ENCODE measurements around the gene AFM.

The AFM gene

DNA sequence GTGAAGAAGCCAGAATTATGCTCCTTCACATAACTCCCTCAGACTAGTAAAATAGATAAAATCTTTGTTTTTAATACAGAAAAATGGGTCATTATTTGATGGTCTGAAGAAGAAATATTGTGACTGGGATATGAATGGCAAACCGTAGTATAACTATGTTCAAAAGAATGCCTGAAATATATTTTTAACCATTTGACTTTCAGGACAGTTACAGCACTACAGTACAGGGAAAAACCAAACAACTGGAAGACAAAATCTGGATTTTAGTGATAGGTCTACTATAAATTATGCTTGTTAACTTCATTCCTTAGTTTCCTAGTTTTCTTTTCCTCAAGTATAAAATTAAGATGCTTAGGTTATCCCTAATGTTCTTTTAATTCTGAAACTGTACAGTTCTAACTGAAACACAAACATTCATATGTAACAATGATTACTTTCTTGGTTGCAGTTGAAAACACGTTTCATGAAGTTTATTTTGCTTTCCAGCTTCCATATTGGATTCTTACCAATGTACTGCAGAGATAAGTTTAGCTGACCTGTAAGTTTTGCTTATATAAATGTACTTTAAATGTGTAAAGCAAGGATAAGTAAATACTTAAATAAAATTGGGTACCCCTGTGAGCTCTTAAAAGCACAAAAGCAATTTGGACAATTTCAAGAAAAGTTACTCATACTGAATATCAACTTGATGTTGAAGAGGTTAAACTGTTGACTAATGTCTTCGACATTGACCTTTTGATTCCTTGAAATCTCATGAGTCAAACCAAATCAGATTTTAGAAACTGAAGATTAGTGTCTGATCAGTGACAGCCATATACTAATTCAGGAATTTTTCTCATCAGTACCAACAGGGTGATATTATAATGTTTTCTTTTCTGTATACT, 44.6 kb upstream of the AFM start:
- TF ChIP-seq, protein P1, sequence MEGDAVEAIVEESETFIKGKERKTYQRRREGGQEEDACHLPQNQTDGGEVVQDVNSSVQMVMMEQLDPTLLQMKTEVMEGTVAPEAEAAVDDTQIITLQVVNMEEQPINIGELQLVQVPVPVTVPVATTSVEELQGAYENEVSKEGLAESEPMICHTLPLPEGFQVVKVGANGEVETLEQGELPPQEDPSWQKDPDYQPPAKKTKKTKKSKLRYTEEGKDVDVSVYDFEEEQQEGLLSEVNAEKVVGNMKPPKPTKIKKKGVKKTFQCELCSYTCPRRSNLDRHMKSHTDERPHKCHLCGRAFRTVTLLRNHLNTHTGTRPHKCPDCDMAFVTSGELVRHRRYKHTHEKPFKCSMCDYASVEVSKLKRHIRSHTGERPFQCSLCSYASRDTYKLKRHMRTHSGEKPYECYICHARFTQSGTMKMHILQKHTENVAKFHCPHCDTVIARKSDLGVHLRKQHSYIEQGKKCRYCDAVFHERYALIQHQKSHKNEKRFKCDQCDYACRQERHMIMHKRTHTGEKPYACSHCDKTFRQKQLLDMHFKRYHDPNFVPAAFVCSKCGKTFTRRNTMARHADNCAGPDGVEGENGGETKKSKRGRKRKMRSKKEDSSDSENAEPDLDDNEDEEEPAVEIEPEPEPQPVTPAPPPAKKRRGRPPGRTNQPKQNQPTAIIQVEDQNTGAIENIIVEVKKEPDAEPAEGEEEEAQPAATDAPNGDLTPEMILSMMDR (IDR thresholded peaks at IDR 0.05) = no peak

DNA sequence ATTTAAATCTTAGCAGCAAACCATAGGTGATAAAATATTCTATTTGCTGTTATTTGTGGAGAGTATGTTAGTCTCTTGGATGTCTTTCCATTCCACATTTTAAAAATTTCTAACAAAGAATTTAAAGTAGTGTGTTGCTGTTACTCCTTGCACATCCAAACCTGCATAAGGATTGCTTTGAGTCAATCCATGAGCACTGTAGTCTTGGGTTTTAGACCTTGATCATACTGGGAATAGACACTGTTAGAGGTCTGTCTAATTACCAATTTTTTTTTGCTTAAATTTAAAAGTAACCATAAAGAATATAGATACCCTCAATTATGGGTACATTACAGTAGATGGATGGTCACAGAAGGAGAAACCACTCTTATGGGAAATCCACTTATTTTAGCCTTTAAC, 44.0 kb upstream of the AFM start:
- TF ChIP-seq, protein P1 (IDR thresholded peaks at IDR 0.05) = no peak

DNA sequence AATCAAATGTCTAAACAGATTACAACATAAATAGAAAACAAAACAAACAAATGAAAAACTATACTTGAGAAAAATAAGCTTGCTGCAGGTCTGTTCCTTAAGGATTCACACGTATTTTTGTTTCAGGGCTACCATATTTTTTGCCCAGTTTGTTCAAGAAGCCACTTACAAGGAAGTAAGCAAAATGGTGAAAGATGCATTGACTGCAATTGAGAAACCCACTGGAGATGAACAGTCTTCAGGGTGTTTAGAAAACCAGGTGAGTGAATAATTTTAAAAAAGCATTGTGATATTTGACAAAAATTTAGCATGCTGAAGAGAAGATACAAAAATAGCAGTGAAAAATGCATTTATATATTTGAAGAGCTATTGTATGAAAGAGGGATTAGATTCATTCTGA, 43.5 kb upstream of the AFM start:
- TF ChIP-seq, protein P1 (IDR thresholded peaks at IDR 0.05) = no peak

DNA sequence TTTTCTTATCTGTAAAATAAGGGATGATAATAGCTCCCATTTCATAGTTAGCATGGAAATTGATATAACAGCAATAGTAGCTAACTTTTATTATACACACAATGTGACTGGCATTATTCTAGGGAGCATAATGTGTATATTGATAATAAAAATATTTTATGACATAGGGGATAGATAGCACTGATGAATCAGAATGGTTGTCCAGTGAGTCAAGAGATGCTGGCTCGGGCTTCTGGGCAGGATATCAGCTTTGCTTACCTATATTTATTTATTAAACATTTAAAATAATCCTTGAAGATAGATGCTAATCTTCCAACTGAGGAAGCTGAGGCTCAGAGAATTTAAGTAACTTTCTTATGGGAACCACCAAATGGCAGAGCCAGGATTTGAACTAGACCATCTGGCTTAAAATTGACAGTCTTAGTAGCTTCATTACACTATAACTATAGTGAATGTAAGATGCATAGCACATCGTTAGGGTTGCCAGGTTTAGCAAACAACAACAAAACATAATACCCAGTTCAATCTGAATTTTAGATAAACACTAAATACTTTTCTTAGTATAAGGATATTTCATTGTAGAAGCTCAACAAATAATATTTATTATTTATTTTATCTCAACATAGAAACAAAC, 42.8 kb upstream of the AFM start:
- TF ChIP-seq, protein P1 (IDR thresholded peaks at IDR 0.05) = no peak

DNA sequence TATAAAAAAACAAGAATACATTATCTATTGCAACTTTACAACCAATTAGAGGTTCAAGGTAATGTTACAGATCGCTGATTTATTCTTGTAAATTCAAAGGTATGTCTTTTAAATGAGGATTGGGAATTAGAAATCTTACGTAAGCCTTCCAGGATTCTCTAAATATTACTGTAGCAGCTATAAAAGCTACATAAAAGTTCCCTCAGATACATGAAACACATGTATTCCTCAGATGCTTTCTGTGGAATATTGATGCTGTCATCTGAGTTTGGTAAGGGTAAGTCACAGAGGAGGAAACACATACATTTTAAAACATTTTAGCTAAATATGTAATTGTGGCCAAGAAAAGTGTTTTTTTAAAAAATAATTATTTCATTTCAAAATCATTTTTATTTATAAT, 42.1 kb upstream of the AFM start:
- TF ChIP-seq, protein P1 (IDR thresholded peaks at IDR 0.05) = no peak

DNA sequence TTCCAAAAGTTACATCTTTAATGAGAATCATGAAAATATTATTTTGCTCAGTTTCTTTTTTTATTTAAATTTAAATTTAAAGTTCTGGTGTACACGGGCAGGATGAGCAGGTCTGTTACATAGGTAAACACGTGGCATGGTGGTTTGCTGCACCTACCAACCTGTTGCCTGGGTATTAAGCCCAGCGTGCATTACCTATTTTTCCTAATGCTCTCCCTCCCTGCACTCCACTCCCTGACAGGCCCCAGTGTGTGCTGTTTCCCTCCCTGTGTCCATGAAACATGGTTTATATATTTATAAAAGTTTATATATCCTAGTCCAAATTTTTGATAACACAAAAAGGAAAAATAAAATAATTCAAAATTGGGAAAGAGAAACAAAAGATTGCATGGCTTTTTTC, 41.6 kb upstream of the AFM start:
- TF ChIP-seq, protein P1 (IDR thresholded peaks at IDR 0.05) = no peak

DNA sequence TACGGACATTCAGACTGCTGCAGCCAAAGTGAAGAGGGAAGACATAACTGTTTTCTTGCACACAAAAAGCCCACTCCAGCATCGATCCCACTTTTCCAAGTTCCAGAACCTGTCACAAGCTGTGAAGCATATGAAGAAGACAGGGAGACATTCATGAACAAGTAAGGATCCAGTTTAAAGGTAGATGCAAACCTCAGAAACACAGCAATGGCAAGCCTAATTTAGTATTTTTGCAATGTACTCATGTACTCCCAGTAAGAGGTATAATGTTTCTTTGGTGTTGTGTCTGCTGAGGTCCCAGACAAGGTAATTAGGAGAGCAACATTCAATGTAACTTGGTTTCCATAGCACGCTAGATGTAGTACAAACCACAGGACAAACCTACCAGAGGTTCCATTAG, 40.9 kb upstream of the AFM start:
- TF ChIP-seq, protein P1 (IDR thresholded peaks at IDR 0.05) = no peak
